Activated CD4-positive, alpha-beta T cell treated with anti-CD3 and anti-CD28 coated beads, Interleukin-2, Interleukin-6, amounts not matched to agents 100 ng/mL and 50 ng/mL, durations not matched to agents 16 hours and 8 hours (primary cell): ENCODE results near the gene RFFL.
"Not testable (repeated sequence)": the region's sequence is repeated elsewhere in the genome, so short reads cannot be mapped to it uniquely, and the experiment has no call there.

ENCODE experiments used
- DNase-seq: peaks from one replicate; pipeline ENCODE4 v3.0.0-alpha.2; 2020

RFFL gene

DNA sequence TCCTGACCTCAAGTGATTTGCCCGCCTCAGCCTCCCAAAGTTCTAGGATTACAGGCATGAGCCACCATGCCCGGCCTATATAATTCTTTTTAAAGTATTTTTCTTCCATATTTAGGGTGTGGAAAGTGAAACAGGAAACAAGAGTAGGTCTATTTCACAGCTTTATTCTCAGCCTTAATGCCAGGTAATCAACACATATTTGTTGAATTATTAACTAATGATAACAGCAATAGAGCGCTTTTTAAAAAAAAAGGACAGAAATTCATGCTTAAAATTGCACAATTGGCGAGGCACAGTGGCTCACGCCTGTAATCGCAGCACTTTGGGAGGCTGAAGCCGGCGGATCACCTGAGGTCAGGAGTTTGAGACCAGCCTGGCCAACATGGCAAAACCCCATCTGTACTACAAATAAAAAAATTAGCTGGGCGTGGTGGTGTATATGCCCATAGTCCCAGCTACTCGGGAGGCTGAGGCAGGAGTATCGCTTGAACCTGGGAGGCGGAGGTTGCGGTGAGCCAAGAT is 18.0 kb downstream of the RFFL start:
- not testable (repeated sequence) for DNase-seq

DNA sequence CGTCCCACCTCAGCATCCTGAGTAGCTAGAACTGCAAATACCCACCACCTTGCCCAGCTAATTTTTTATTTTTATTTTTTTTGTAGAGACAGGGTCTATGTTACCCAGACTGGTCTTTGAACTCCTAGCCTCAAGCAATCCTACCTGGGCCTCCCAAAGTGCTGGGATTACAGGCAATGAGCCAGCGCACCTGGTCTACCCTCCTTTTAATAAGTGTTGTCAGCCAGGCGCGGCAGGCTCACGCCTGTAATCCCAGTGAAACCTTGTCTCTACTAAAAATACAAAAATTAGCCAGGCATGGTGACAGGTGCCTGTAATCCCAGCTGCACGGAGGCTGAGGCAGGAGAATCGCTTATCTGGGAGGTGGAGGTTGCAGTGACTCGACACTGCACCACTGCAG is 19.3 kb downstream of the RFFL start:
- no peak for DNase-seq

DNA sequence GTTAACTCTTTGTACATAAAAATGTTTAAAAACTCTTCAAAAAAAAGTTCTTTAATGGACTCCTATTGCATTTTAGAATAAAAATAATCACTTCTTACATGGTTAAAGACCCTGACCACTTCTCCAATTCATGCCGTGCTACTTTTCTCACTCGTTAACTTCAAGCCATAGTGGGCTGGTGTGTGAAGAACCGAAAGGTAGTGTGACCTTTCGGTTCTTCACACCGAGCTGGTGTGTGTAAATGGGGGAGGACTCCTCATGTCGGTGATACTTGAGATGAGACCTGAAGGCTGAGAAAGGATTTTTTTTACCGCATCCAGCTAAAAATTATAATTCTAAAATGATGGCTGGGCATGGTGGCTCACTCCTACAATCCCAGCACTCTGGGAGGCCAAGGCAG is 22.1 kb downstream of the RFFL start:
- no peak for DNase-seq

DNA sequence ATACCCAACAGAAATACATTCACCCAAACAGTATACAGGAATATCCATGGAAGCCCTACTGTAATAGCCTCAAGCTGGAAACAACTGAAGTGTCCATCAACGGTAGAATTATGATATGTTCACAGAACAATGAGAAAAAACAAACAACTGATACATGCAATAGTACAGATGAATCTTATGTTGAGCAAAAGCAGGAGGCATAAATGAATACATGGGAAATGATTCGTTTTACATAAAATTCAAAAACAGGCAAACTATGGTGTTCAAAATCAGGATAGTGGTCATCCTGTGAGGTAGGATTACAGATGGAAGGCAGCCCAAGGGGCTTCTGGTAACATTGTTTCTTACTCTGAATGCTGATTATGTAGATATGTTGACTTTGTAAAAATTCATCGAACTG is 25.1 kb downstream of the RFFL start:
- DNase-seq = no peak

DNA sequence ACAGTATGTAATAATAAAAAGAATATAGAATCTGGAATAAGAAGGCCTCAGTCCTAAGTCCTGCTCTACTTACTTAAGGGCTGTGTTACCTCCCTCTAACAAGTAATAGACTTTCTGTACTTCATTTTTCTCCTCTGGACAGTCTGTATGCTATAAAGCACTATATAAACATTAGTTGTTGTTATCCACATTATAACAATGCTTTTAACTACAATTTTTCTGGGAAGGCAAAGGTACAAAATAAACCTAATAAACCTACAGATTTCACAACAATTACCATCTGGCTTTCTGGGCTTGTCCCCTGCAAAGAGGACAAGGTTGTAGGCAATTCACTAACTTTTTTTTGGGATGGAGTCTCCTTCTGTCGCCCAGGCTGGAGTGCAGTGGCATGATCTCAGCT is 32.7 kb downstream of the RFFL start:
- no peak for DNase-seq

DNA sequence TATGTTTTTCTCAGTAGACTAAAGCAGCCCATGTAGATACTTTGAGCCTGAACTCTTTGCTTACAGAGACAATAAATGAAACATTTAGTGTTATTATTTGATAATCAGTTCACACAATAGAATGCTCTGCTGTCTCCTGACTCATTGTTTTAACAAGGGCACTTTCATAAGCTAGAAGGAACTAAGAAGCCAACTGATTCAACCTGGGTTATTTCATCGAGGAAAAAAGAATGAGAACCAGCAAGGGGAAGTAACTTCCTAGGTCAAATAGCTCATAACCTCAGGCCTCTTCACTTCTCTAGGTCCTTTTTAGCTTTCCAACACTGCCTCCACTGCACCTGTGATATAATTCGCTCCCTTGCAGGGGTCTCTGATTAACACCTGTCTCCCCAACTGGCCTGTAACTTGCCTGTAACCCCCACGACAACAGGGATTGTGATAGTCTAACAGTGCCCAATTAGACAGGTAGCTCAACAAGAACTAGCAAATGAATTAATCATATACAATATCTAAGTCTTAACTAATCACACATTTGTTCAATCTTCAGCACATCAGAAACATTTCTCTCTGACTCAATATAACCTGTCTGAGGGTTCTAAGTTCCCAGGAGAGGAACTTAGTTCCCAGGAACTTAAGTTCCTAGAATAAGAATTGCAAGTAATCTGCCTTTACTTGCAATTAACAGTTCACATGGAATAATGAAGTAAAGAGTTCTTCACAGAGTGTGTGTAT is 34.8 kb downstream of the RFFL start:
- no peak for DNase-seq

DNA sequence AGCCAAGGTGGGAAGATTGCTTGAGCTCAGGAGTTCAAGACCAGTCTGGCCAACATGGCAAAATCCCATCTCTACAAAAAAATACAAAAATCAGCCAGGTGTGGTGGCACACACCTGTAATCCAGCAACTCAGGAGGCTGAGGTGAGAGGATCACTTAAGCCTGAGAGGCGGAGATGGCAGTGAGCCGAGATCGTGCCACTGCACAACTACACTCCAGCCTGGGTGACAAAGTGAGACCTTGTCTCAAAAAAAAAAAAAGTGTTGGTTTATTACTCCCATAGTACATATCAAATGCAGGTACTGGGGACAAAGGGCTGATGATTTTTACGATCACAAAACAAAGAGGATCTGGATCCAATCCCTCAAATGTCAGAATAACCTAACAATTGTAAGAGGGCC is 35.4 kb downstream of the RFFL start:
- DNase-seq = not testable (repeated sequence)

DNA sequence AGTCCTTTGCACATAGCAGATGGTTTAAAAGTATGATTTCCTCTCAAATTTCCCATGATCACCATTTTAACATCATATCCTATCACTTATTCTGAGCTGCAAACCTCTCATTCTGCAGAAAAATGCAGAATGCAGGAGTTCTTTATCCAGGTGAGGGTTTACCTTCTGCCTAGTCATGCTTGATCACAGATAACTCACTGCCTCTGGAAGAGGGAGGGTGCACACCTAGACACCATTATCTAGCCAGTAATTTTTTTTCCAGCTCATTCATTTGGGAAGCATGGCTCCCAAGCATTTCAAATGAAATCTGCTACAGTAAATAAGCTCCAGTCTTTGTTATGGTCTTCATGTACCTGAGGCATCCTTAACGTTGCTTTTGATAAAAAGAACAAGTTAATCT is 38.0 kb downstream of the RFFL start:
- no peak for DNase-seq

DNA sequence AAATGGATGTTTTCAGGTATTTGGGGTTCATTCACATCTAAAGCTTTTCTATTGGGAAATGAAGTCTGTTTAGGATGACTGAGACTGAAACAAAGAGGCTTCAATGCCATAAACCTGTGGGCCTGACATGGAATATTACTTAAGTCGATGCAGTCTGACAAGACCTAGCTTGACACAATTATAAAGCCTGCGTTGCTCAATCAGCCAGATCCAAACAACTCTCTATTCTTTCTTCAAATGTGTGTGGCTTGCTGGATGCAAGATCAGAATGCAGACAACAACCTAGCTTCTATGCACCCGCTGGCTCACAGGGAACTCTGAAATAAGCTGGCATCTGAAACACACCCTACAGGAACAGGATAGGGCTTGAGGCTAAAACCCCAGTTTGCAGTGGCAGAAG is 40.0 kb downstream of the RFFL start:
- peak; percentile 26 for DNase-seq

DNA sequence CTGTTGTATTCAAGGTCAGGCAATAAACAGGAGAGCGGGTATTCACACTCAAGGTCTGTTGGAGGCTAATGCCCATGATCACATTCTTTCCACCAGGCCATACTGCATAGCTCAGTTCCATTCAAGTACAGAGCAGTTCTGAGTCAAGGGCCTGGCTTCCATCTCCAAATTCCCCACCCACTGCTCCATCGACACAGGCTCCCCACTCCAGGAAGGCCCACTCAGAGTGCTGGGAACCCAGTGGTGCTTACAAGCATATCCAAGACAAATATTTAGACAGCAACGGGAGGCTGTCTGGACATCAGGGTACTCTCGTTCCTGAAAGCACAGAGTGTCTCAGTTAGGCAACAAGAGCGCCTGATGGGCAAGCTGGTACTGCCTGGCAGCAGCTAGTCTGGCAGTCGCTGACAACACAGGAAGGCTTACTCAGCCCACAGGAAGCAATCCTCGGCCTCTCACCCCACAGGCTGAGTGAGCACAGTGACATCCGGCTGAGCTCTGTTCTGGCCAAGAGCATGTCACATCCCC is 40.9 kb downstream of the RFFL start:
- peak; percentile 92 for DNase-seq

DNA sequence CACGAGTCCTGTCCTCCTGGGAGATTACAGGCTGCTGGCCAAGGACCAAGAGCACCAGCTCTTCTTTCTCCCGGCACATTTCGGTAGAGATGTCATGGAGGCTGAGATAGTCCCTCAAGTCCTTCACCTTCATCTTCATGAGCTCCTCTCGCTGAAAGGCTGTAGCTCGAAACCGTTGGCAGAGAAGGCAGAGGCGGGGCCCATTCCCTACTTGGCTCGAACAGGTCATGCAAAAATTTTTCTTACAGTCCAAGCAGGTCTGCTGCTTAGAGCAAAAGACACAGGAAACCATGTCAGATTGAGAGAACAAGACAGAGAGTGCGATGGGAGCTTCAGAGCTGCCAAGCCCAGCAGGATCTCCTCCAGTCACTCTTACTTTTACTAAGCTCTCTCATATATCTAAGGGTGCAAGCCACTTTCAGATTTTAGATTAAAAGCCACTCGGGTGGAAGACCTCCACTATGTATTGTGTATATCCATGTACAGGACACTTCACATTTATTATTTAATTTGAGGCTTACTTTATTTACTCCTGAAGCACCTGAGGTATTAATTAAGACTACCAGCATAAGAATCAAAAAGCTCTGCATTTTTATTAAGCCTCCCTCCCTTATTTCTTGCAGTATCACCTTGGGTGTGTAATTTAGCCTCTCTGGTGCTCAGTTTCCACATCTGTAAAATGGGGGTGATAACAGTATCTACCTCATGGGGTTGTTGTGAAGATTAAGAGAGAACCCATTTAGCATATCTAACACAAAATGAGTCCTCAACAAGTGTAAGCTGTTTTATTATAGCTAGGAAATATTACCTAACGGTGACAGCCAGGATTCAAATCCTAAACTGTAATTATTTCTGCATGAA is 41.8 kb downstream of the RFFL start:
- peak; percentile 48 for DNase-seq

DNA sequence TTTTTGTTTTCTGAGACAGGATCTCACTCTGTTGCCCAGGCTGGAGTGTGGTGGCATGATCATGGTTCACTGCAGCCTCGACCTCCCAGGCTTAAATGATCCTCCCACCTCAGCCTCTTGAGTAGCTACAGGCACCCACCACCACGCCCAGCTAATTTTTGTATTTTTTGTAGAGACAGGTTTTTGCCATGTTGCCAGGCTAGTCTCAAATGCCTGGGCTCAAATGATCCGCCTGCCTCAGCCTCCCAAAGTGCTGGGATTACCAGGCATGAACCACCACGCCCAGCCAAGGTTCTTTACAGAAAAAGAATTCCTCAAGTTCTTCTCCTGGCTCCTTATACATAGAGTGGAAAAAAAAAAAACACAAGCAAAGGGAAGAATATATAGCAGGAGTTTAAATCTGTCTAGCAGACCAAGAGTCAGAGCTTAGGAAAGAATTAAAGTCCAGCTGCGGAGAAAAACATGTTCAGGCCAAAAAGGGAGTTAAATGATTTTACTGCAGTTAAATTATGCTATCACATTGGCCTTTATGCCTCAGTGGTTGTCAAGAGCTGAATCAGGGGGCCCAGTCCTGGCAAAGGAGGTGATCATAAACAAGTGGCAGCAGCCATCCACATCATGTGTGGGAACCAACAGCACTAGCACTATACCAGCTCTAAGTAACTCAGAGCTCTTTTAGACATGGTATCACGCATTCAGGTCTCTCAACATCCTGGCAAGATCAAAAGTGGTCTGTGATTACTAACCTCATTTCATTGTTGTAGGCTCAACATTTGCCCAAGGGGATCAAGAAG is 43.9 kb downstream of the RFFL start:
- DNase-seq = no peak

DNA sequence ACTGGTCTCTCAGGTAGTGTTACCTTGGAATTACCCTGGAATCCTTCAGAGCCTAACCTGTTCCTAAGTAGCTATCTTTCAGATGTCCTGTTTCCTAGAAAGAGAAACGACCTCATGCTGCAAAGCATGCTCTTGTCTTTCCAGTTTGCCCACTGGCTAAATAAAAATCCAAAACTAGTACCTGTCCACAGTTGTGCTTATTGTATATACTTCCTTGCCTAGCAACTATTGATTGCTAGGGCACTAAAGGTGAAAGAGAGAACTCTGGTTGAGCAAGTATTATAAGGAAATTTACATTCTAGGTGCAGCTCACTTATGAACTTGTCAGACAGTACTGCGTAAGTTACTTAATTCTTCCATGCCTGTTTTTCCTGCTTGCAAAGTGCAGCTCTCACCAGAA is 44.7 kb downstream of the RFFL start:
- no peak for DNase-seq

DNA sequence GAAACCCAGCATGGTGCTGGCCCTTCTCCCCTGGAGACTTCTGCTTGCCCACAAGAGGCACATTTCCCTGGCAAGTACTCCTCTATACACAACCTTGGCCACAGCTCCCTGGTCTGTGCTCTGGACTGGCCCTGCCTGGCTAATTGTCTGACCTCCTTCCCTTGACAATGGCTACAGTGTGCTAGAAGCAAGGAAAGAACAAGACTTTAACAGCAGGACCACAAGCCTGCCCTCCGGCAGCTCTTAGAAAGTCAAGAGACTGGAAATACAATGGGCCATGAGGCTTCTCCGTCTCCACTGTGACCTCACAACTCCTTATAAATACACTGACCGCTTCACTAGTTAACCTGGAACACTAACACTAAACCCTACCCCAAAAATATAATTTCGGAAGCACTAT is 46.5 kb downstream of the RFFL start:
- DNase-seq = no peak

DNA sequence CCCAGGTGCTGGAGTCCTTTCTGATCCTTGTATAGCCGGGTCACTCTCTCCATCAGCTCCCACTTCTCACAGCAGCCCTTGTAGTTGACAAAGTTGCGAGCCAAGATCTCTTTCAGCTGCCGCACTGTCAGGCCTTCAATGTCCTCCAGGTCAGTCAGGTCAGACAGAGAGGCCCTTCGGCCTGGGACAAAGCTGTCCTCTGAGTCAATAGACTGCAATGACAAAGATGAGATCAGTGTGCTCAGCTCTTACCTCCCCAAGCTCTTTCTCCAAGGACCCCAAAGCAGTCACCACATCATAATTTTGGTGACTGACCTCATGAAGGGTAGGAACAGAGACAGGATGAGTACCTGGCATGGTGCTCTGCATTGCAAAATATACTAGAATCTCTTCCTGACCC is 47.1 kb downstream of the RFFL start:
- DNase-seq = no peak

DNA sequence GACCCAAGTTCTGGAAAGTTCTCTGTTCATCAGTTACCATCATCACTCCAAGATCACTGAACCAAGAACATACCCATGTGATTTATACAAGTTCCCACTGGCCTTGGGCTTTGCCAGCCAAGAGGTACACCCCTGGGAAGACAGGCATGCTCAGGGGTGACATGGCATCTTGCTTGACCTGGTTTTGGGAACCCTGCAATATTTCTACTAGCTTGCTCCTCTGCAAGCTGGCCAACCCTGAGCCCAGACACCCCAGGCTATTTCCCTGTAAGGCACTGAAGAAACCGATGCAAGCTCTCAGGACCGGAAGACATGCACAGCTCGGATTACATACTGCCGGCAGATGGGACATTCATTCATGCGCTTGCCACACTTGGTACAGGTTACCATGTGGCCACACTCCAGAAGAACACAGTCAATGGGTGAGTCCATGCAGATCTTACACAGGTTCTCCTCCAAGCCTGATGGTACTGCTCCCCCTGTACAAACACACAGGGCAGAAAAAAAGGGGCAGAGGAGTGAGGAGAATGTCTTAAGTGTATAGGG is 51.8 kb downstream of the RFFL start:
- no peak for DNase-seq

DNA sequence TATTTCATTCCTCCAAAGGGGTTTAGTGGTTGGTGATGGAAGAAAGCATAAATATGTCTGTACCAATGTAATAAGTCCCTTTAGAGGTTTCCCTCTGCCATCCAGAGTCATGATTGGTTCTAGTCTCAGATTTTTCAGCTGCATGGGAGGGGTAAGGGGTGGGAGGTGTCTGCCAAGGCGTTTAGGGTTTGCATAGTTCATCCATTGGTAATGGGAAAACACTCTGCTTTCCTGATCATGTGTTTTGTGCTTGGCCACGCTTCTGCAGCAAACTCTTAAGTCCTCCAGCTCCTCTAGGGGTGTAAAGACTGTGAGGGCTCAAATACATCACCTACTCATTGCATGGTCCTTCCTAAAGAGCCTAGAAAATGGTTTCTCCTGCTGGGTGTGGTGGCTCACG is 53.4 kb downstream of the RFFL start:
- DNase-seq = no peak

DNA sequence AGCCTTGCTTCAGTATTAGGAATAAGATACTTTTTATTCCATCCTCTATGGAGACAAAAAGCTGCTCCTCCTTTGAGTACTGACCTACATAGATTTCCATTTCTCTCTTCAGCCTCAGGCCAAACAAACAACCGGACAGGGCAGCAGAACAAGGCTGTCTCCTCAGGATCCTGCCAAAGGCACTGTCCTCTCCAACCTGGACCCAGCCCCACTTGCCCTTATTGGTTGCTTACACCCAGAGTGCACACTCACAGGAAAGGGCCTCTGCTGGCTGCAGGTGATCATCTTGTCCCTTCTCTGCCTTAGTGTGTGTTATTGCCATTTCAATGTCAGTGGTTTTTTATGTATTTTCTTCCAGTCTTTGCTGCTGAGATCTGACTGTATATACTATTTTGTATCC is 56.5 kb downstream of the RFFL start:
- DNase-seq = no peak

DNA sequence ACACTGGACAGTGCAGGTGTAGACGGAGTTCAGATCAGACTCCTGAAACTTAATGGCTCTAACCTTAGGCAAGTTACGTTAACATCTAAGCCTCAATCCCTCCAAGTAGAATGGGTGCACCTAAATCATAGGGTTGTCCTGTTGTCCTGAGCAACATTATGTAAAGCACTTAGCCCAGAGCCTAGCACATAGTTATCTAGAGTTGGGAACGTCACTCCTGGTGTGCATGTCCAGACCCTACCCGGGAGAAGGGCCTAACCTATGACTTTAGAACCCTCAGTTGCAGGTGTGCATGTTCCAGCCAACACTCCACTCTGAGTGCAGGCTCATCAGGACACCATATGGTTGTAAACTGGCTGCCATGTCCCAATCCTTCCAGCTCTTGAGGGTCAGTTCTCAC is 57.2 kb downstream of the RFFL start:
- no peak for DNase-seq

DNA sequence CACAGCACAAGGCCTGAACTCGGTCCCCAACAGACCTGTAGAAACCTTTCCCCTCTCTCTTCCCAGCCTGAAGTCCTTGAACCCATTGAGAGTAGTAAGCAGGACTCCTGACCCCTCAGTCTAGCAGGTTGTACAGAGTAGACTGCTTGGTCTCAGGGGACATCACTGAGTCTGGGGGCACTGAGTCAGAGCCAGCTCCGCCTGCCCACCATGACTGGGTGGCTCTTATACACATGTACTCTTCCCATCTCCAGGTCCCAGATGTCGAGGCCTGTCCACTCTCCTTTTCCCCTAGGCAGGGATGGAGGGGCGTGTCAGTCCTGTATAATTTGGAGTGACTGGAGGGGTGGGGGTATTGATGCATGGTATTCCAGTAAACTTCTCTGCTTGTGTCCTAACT is 59.7 kb downstream of the RFFL start:
- DNase-seq = no peak

DNA sequence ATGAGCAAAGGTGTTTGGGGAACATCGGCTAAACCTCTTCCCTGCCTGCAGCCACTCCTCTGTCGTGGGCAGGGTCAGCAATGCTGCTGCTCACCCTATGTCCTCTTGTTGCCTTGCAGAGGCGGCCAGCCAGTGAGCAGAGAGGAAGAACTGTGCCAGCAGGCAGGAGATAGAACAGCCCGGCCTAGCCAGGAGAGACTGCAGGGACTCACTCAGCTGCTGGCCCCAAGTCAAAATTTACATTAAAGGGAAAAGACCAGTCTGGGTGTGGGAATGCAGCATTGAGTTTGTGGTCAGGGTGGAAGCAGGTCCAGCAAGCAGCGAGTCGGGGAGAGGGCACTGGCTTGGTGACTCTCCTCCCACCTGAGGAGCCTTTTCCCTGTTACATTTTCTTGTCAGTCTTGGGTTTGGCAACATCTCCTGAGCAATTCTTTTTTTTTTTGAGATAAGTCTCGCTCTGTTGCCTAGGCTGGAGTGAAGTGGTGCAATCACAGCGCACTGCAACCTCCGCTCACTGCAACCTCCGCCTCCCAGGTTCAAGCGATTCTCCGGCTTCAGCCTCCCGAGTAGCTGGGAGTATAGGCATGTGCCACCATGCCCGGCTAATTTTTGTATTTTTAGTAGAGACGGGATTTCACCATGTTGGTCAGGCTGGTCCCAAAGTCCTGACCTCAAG is 60.5 kb downstream of the RFFL start:
- no peak for DNase-seq

DNA sequence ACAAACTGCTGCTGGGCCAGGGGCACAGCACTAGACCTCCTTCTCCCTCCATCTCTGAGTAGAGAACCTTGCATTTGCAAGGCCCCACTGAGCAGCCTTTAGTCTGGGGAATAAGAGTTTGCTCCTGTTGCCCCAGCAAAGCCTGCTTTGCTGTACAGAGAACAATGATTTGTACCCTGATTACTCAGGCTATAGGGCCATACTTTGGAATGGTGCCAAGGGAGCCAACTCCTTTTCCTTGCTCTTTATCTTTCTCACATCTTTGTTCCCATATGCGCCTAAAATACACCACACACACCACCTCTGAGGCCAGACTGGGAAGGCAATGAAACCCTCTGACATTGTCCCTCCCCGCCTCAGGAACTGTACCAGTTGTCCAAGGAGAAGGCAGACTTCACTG is 62.0 kb downstream of the RFFL start:
- no peak for DNase-seq
